Measurements from ENCODE around the gene APBB1. TPM values are rescaled to one million over a fixed set of nuclear protein-coding genes. Genes with fewer than 3 reads are reported as not detected.

Gene APBB1
- total and polyA plus RNA-seq, 2 experiments from 2014 or later, result 188 to 193 TPM

DNA sequence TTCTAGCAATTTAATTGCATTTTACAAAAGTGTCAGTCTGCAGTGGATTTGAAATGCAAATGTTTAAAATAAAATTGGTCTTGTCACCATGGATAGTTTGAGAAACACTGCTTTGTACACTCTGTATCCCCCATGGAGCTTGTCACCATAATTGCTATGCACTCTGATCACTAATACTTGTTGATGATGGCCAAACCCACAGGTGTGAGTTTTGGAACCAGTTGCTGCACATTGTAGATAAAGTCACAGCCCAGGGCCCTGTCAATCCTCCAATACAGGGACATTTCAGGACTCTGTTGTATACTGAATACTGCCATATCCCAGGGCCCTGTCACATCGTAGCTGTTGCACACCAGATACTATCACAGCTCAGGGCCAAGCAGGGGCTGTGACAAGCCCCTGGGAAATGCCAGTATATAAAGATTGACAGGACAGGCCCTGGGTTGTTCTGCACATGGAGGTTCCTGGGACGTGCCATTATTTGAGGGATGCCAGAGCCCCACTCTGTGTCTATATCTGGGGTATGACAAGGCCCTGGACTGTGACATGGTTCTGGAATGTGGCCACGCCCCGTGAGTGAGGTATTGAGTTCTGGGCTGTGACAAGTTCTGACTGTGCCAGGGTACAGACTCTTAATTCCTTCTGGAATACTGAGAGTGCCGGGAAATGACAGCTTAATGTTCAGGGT is 56.6 kb downstream of the APBB1 start:
- H3K36me3 ChIP-seq, result no peaks in the 10 kb centered on the region
- no peak overlapping the region for H3K4me3 ChIP-seq
- H3K27me3 ChIP-seq, result no peaks in the 10 kb centered on the region
- no peaks in the 10 kb centered on the region for H3K9me3 ChIP-seq (ENCODE audit: low read depth)
- TF ChIP-seq, protein P1, sequence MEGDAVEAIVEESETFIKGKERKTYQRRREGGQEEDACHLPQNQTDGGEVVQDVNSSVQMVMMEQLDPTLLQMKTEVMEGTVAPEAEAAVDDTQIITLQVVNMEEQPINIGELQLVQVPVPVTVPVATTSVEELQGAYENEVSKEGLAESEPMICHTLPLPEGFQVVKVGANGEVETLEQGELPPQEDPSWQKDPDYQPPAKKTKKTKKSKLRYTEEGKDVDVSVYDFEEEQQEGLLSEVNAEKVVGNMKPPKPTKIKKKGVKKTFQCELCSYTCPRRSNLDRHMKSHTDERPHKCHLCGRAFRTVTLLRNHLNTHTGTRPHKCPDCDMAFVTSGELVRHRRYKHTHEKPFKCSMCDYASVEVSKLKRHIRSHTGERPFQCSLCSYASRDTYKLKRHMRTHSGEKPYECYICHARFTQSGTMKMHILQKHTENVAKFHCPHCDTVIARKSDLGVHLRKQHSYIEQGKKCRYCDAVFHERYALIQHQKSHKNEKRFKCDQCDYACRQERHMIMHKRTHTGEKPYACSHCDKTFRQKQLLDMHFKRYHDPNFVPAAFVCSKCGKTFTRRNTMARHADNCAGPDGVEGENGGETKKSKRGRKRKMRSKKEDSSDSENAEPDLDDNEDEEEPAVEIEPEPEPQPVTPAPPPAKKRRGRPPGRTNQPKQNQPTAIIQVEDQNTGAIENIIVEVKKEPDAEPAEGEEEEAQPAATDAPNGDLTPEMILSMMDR (IDR thresholded peaks at IDR 0.05; ENCODE audit: low read depth, low read length), result no peak
- H3K27ac ChIP-seq, result peak overlapping the region; percentile 82
- peaks cover 5% of the 10 kb centered on the region for H3K4me1 ChIP-seq (ENCODE audit: low read depth)
- peak in 1 of 2 donors; percentile 63 for DNase-seq (ENCODE audit: low read depth in 1 of 2, low spot score in 1 of 2)

DNA sequence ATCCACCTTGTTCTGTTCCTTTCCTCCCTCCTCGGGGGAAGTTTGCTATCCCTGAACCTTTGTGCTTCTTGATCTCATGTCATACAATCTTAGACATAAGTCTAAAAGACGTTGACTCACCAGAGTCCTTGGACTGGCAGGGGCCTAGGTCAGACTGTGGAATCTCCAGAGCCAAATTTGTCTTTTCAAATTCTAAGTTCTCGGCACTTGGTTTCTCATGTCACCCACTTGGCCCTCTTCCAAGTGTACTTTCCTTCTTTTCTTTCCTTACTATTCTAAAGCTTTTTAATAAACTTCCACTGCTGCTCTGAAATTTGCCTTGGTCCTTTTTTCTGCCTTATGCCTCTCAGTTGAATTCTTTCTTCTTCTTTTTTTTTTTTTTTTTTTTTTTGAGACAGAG is 58.7 kb downstream of the APBB1 start:
- no peak for DNase-seq (ENCODE audit: low read depth in 1 of 2, low spot score in 1 of 2)
- Histone ChIP-seq H3K4me1 (ENCODE audit: low read depth) (peaks cover 13% of the 10 kb centered on the region), H3K4me3 (no peak overlapping the region), H3K27ac (no peak overlapping the region), H3K36me3 (no peaks in the 10 kb centered on the region), H3K9me3 (ENCODE audit: low read depth) (no peaks in the 10 kb centered on the region), H3K27me3 (no peaks in the 10 kb centered on the region)
- TF ChIP-seq, protein P1 (IDR thresholded peaks at IDR 0.05; ENCODE audit: low read depth, low read length), result no peak

DNA sequence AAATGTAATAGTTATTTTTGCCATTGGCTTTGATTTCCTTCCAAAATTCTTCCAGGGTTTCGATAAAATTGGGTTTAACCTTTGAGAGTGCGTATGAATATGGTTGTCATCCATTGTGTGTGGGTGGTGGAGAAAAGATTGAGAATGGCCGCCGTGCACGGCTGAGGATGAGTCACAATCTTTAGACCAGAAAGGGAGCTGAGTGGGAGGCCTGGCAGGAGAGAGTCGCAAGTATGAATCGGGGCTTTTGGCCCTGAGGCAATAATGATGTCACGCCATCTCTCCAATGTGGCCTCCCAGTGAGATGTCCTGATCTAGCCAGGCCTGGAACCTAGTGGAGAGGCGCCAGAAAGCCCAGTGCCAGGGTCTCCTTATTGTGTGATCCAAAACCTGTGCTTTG is 61.7 kb downstream of the APBB1 start:
- H3K4me1 ChIP-seq (ENCODE audit: low read depth), result peaks cover 11% of the 10 kb centered on the region
- no peaks in the 10 kb centered on the region for H3K9me3 ChIP-seq (ENCODE audit: low read depth)
- no peak overlapping the region for H3K27ac ChIP-seq
- no peaks in the 10 kb centered on the region for H3K27me3 ChIP-seq
- TF ChIP-seq, protein P1 (IDR thresholded peaks at IDR 0.05; ENCODE audit: low read depth, low read length), result no peak
- no peaks in the 10 kb centered on the region for H3K36me3 ChIP-seq
- DNase-seq (ENCODE audit: low read depth in 1 of 2, low spot score in 1 of 2), result peak in 1 of 2 donors; percentile 90
- H3K4me3 ChIP-seq, result no peak overlapping the region

DNA sequence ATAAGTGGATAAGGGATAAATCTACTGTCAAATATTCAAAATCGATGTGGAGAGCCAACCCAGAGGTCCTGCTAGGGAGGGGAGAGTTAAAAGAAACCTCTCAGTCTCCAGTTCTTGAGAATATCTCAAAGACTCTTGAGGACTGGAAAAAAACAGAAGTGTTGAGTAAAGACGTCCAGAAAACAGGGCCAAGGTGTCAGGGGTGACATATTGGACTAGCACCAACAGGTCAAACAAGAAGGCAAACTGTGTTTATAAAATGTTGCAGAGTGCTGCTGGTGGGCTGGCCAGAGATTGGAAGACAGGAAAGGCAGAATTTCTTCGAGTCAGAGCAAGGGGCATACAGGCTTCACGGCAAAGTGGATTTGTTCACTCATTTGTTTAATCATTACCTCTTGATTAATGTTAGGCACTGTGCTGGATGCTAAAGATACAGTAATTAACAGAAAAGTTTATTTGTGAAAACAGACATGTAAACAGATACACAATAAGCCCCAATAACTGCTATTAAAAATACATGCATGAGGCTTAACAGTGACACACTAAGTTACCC is 62.3 kb downstream of the APBB1 start:
- no peaks in the 10 kb centered on the region for H3K9me3 ChIP-seq (ENCODE audit: low read depth)
- H3K27me3 ChIP-seq, result no peaks in the 10 kb centered on the region
- TF ChIP-seq, protein P1 (IDR thresholded peaks at IDR 0.05; ENCODE audit: low read depth, low read length), result no peak
- H3K4me3 ChIP-seq, result no peak overlapping the region
- H3K36me3 ChIP-seq, result no peaks in the 10 kb centered on the region
- H3K4me1 ChIP-seq (ENCODE audit: low read depth), result peaks cover 7% of the 10 kb centered on the region
- no peak overlapping the region for H3K27ac ChIP-seq
- DNase-seq (ENCODE audit: low read depth in 1 of 2, low spot score in 1 of 2), result peak in 1 of 2 donors; percentile 35

DNA sequence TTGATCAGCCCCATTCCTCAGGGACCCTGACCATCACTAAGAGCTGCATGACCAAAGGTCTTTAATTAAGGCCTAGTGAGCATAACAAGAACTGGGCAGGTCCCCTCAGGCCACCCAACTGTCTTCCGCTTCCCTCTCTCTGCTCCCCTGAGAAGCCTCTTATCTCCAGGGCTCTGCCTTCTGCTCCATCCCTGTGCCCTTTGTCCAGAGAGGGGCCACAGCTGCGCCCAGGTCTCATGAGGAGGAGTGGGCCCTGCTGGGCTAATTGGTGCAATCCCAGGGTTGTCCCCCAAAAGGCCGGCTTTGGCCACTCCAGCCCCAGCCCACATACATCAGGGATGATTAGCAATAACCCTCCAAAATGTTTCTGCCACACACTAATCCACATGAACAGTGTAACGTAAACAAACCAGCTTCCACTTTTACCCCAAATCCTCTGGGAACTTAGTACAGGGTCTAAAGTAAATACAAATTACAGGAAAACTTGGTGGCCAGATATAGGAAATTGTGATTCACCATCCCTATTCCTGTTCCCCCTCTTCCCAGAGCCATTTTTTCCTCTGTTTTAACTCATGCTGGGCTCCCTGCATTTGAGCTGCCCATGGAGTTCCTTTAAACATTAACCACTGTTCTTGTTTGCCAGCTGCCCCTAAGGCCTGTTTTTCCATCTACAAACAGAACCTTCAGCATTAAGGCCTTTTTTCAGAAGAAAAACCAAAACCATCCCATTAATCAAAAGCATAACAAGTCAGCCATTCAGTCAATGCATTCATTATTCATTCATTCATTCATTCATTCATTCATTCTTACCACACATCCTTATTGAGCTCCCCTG is 64.0 kb downstream of the APBB1 start:
- H3K36me3 ChIP-seq, result no peaks in the 10 kb centered on the region
- H3K4me1 ChIP-seq (ENCODE audit: low read depth), result peaks cover 7% of the 10 kb centered on the region
- H3K9me3 ChIP-seq (ENCODE audit: low read depth), result no peaks in the 10 kb centered on the region
- no peaks in the 10 kb centered on the region for H3K27me3 ChIP-seq
- DNase-seq (ENCODE audit: low read depth in 1 of 2, low spot score in 1 of 2), result no peak
- no peak overlapping the region for H3K4me3 ChIP-seq
- TF ChIP-seq, protein P1 (IDR thresholded peaks at IDR 0.05; ENCODE audit: low read depth, low read length), result no peak
- H3K27ac ChIP-seq, result no peak overlapping the region
